Panc1 (cell line): ENCODE measurements around the gene NPLOC4. TPM values are rescaled to one million over a fixed set of nuclear protein-coding genes. Genes with fewer than 3 reads are reported as not detected.

ENCODE experiments used
- ATAC-seq: fragments of 200-7000 bp; cut with Tn5 transposase; 2 replicates; pipeline ENCODE4 v1.9.1; 2020; ENCODE audit warnings: mild to moderate bottlenecking, moderate library complexity
- BruUV-seq: library from RNA; stranded (reverse); fragments of 400-500 nt; replicated peaks from 2 replicates; lab custom pipeline; 2021; lab: Mats Ljungman, UMichigan
- CTCF ChIA-PET: fragments of 300-600 bp; sonication (Branson Sonifier 250); formaldehyde crosslinking; loops from one replicate; lab custom pipeline; 2022; ENCODE audit warnings: antibody characterized with exemption; lab: Charles Lee
- POLR2A ChIA-PET: fragments of 300-600 bp; sonication (Branson Sonifier 250); formaldehyde crosslinking; loops from one replicate; lab custom pipeline; 2022; ENCODE audit warnings: antibody characterized with exemption; lab: Charles Lee
- DNase-seq: peaks from one replicate; pipeline ENCODE4 v3.0.0-alpha.2; 2010; ENCODE audit warnings: low read depth, low spot score
- H3K27ac ChIP-seq: 2 replicates; pipeline ENCODE4 v1.5.1; 2011; ENCODE audit warnings: mild to moderate bottlenecking, low read length, inconsistent platforms
- H3K27me3 ChIP-seq: fragments of 200-500 bp; sonication (Bioruptor generic); 2 replicates; pipeline ENCODE4 v1.6.0; 2014; ENCODE audit warnings: low read length, inconsistent platforms; ENCODE audit not compliant: control insufficient read depth, insufficient read depth
- H3K36me3 ChIP-seq: fragments of 200-500 bp; sonication (Bioruptor generic); 2 replicates; pipeline ENCODE4 v1.5.1; 2014; ENCODE audit warnings: inconsistent platforms, mild to moderate bottlenecking, low read length, moderate library complexity; ENCODE audit not compliant: control insufficient read depth, insufficient read depth
- H3K4me1 ChIP-seq: 2 replicates; pipeline ENCODE4 v1.5.1; 2011; ENCODE audit warnings: inconsistent platforms, mild to moderate bottlenecking, low read length, moderate library complexity; ENCODE audit not compliant: control insufficient read depth, insufficient read depth
- H3K4me3 ChIP-seq, 2 experiments: 2 replicates each; pipeline ENCODE4 v1.5.1; 2011 to 2012; ENCODE audit warnings: low read depth in 2 of 2, low read length in 2 of 2, mild to moderate bottlenecking in 2 of 2, inconsistent platforms in 1 of 2, moderate library complexity in 1 of 2
- H3K9me3 ChIP-seq: fragments of 200-500 bp; sonication (Bioruptor generic); 2 replicates; pipeline ENCODE4 v1.5.1; 2014; ENCODE audit warnings: low read depth, mild to moderate bottlenecking, inconsistent platforms, low read length, moderate library complexity; ENCODE audit not compliant: control insufficient read depth, insufficient read depth
- POLR2AphosphoS5 ChIP-seq: IDR thresholded peaks from 2 replicates; pipeline ENCODE4 v1.6.1; 2012; ENCODE audit warnings: mild to moderate bottlenecking, low read depth, low read length, moderate library complexity
- SIN3A ChIP-seq: IDR thresholded peaks from 2 replicates; pipeline ENCODE4 v1.6.1; 2012; ENCODE audit warnings: low read depth, mild to moderate bottlenecking, low read length, moderate library complexity, borderline replicate concordance; ENCODE audit not compliant: insufficient read depth
- TCF7L2 ChIP-seq: IDR thresholded peaks from 2 replicates; pipeline ENCODE4 v1.6.1; 2011; ENCODE audit warnings: mild to moderate bottlenecking, low read depth, low read length, inconsistent platforms
- in situ Hi-C: cut with HindIII; loops from 2 replicates; pipeline ENCODE4 v1.10.0; 2016; ENCODE audit warnings: low sequenced_read_pairs, low pct_unique_long_range_greater_than_20kb
- intact Hi-C: fragments of 100-400 bp; cut with micrococcal nuclease; formaldehyde crosslinking; loops from one replicate; pipeline ENCODE4 v1.10.0; 2022; ENCODE audit not compliant: unreplicated experiment
- total RNA-seq: library from RNA; stranded (reverse); gene quantifications from one replicate; pipeline ENCODE4 v1.2.1, GENCODE V29; 2021; ENCODE audit not compliant: unreplicated experiment
- TF ChIP-seq, protein P1 (sequence below), 2 experiments: IDR thresholded peaks; 2 replicates each; pipeline ENCODE4 v1.6.1; 2011 to 2012; ENCODE audit warnings: low read depth in 2 of 2, control low read depth in 1 of 2, low read length in 1 of 2, mild to moderate bottlenecking in 1 of 2, moderate library complexity in 1 of 2; ENCODE audit not compliant: insufficient read depth in 1 of 2
- TF ChIP-seq, protein P2 (sequence below): fragments of 450-650 bp; IDR thresholded peaks from 2 replicates; pipeline ENCODE4 v1.5.1; 2017; ENCODE audit warnings: mild to moderate bottlenecking

Gene NPLOC4
- total RNA-seq, 1 experiment from 2014 or later: 246 TPM

DNA sequence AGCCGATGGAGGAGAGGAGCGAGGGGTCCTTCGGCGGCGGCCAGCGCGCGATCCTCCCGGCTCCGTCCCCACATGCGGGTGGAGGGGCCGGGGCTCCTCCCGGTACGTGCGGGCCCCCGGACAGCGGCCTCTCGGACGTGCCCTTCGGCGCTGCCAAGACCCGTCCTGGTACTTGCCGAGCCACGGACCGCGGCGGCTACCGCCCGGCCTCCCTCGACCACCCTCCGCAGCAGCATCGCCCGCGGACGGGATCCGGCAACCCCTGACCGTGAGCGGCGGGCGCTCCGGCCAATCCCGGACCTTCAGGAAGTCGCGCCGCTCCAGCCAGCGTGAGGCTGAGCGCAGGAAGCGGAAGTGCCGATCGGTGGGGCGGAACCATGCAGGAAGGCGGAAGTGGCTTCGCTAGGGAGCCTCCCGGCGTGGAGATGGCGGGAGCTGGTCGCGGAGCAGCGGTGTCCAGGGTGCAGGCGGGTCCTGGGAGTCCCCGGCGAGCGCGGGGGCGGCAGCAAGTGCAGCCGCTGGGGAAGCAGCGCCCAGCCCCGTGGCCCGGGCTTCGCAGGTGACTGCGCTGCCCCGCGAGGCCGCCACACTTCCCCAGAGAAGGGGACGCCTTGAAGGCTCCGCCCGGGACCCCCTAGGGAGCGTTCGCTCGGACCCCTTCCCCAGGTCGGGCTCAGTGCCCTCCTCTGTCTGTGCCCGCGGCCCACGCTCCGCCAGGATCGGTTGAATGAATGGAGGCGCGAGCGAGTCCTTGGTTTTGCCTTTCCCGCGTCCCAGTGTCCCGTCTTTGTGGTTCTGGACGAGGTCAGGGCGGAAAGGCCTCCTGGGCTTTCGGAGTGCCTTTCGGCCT is 29.7 kb upstream of the NPLOC4 start, which contains the start of the genes CCDC137 and OXLD1:
Gene CCDC137 (plus strand): TSS at position 396 of the 850 bp plus-strand sequence. CDS start 30 bp downstream, at position 426.
Gene OXLD1 (minus strand): TSS at position 264 of the 850 bp plus-strand sequence. CDS start 28 bp downstream, at position 236.
- H3K4me1 ChIP-seq: peaks cover 21% of the 10 kb centered on the region
- no TSS peak for BruUV-seq
- peak within 1 kb of the TSS; percentile 99 for H3K27ac ChIP-seq
- POLR2A ChIA-PET: interaction anchor here (1.1 kb wide), 1 partner anchor 17 kb away, joined by 3 read pairs; the partner anchor contains the start of genes ARL16 and HGS
- H3K36me3 ChIP-seq: no peaks in the 10 kb centered on the region; the same call in 1 of the 2 replicates
- TF ChIP-seq SIN3A: peak; percentile 88; the same call in 1 of the 2 replicates
- TF ChIP-seq, protein P1, sequence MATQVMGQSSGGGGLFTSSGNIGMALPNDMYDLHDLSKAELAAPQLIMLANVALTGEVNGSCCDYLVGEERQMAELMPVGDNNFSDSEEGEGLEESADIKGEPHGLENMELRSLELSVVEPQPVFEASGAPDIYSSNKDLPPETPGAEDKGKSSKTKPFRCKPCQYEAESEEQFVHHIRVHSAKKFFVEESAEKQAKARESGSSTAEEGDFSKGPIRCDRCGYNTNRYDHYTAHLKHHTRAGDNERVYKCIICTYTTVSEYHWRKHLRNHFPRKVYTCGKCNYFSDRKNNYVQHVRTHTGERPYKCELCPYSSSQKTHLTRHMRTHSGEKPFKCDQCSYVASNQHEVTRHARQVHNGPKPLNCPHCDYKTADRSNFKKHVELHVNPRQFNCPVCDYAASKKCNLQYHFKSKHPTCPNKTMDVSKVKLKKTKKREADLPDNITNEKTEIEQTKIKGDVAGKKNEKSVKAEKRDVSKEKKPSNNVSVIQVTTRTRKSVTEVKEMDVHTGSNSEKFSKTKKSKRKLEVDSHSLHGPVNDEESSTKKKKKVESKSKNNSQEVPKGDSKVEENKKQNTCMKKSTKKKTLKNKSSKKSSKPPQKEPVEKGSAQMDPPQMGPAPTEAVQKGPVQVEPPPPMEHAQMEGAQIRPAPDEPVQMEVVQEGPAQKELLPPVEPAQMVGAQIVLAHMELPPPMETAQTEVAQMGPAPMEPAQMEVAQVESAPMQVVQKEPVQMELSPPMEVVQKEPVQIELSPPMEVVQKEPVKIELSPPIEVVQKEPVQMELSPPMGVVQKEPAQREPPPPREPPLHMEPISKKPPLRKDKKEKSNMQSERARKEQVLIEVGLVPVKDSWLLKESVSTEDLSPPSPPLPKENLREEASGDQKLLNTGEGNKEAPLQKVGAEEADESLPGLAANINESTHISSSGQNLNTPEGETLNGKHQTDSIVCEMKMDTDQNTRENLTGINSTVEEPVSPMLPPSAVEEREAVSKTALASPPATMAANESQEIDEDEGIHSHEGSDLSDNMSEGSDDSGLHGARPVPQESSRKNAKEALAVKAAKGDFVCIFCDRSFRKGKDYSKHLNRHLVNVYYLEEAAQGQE (IDR thresholded peaks at IDR 0.05; ENCODE audit: insufficient read depth in 1 of 2, low read depth in 2 of 2, low read length in 1 of 2): peak in 1 of 2 experiments; percentile 57; a peak in 1 of 4 replicates
- TF ChIP-seq TCF7L2: peak; percentile 59; the same call in 1 of the 2 replicates
- TF ChIP-seq POLR2AphosphoS5: peak; percentile 95
- TF ChIP-seq, protein P2, sequence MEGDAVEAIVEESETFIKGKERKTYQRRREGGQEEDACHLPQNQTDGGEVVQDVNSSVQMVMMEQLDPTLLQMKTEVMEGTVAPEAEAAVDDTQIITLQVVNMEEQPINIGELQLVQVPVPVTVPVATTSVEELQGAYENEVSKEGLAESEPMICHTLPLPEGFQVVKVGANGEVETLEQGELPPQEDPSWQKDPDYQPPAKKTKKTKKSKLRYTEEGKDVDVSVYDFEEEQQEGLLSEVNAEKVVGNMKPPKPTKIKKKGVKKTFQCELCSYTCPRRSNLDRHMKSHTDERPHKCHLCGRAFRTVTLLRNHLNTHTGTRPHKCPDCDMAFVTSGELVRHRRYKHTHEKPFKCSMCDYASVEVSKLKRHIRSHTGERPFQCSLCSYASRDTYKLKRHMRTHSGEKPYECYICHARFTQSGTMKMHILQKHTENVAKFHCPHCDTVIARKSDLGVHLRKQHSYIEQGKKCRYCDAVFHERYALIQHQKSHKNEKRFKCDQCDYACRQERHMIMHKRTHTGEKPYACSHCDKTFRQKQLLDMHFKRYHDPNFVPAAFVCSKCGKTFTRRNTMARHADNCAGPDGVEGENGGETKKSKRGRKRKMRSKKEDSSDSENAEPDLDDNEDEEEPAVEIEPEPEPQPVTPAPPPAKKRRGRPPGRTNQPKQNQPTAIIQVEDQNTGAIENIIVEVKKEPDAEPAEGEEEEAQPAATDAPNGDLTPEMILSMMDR: no peak
- in situ Hi-C loops (no loop called here), intact Hi-C loops (loop anchor here (5.0 kb wide), 1 partner anchor 34 kb away; no protein-coding TSS in a partner anchor)
- peak within 1 kb of the TSS; percentile 86 to 88 for H3K4me3 ChIP-seq
- H3K27me3 ChIP-seq: no peaks in the 10 kb centered on the region
- no peaks in the 10 kb centered on the region for H3K9me3 ChIP-seq
- DNase-seq (peak; percentile 60), ATAC-seq (peak; percentile 98)
- CTCF ChIA-PET: no interaction called here

DNA sequence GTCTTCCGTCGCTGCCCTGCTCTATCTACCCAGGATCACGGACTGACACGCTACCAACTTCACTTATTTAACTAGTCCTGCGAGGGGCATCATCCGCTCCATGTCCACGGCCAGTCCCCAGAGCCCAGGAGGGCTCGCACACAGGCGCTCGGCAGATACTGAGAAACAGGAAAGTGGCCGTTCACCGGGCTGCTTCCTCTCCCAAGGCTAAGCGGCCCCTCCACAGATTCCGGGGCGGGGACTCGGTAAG is 29.1 kb upstream of the NPLOC4 start:
- no peaks in the 10 kb centered on the region for H3K9me3 ChIP-seq
- H3K36me3 ChIP-seq: no peaks in the 10 kb centered on the region; the same call in 1 of the 2 replicates
- ATAC-seq (no peak), DNase-seq (no peak)
- CTCF ChIA-PET: no interaction called here
- intact Hi-C loops: loop anchor here (5.0 kb wide), 1 partner anchor 34 kb away; no protein-coding TSS in a partner anchor
- H3K27ac ChIP-seq: peak overlapping the region; percentile 99
- TF ChIP-seq TCF7L2: no peak
- TF ChIP-seq, protein P1 (IDR thresholded peaks at IDR 0.05; ENCODE audit: insufficient read depth in 1 of 2, low read depth in 2 of 2, low read length in 1 of 2): no peak
- TF ChIP-seq POLR2AphosphoS5: no peak
- TF ChIP-seq SIN3A: no peak
- TF ChIP-seq, protein P2: no peak
- H3K4me3 ChIP-seq: peak overlapping the region; percentile 86 to 88
- POLR2A ChIA-PET: interaction anchor here (1.1 kb wide), 1 partner anchor 17 kb away, joined by 3 read pairs; the partner anchor contains the start of genes ARL16 and HGS
- peaks cover 21% of the 10 kb centered on the region for H3K4me1 ChIP-seq
- no peaks in the 10 kb centered on the region for H3K27me3 ChIP-seq
- in situ Hi-C loops: no loop called here
- TSS peak; percentile 94 for BruUV-seq
